Measurements from ENCODE around the gene PLXNB1. TPM values are rescaled to one million over a fixed set of nuclear protein-coding genes. Genes with fewer than 3 reads are reported as not detected.

The PLXNB1 gene
- total and polyA plus RNA-seq, 2 experiments from 2014 or later, result 49.0 to 144 TPM

- no peaks in the 10 kb centered on the region for H3K9me3 Mint-ChIP-seq
- DNase-seq (ENCODE audit: low spot score), result no peak
- peak overlapping the region; percentile 74; the same call in 1 of the 2 replicates for H3K27ac Mint-ChIP-seq
- Histone ChIP-seq H3K27me3 (ENCODE audit: insufficient read depth) (no peaks in the 10 kb centered on the region), H3K27ac (ENCODE audit: low read depth) (no peak overlapping the region), H3F3A (replicated peaks; ENCODE audit: low read depth) (no peaks in the 10 kb centered on the region), H2AFZ (no peak overlapping the region), H4K20me1 (replicated peaks; ENCODE audit: insufficient read depth) (no peaks in the 10 kb centered on the region; the same call in 1 of the 2 replicates), H3K9me2 (ENCODE audit: insufficient read depth) (no peaks in the 10 kb centered on the region), H3K4me1 (ENCODE audit: insufficient read depth) (no peaks in the 10 kb centered on the region), H3K36me3 (ENCODE audit: insufficient read depth) (peaks cover 16% of the 10 kb centered on the region), H3K79me2 (replicated peaks; ENCODE audit: insufficient read depth) (no peaks in the 10 kb centered on the region), H3K4me3 (no peak overlapping the region), H3K4me2 (no peak overlapping the region)
- no peaks in the 10 kb centered on the region for H3K4me1 Mint-ChIP-seq
- H3K4me3 Mint-ChIP-seq, result no peak overlapping the region
- peaks cover 92% of the 10 kb centered on the region for H3K36me3 Mint-ChIP-seq (ENCODE audit: low read depth)
- ATAC-seq, result no peak
- peaks cover 10% of the 10 kb centered on the region for H3K27me3 Mint-ChIP-seq (ENCODE audit: insufficient read depth, low read depth, poor library complexity)
- TF ChIP-seq NANOG (IDR thresholded peaks at IDR 0.05; ENCODE audit: borderline replicate concordance) (no peak), ZNF462 (CRISPR knock-in tag; IDR thresholded peaks at IDR 0.05) (no peak), JUNB (IDR thresholded peaks at IDR 0.05; ENCODE audit: unreplicated experiment) (no peak), POLR2AphosphoS5 (IDR thresholded peaks at IDR 0.05; ENCODE audit: low read depth) (no peak), ZNF114 (CRISPR knock-in tag; IDR thresholded peaks at IDR 0.05) (no peak), ETS1 (IDR thresholded peaks at IDR 0.05) (no peak), STAT1 (IDR thresholded peaks at IDR 0.05; ENCODE audit: unreplicated experiment) (no peak), REST (IDR thresholded peaks at IDR 0.05; ENCODE audit: unreplicated experiment) (no peak), EZH2phosphoT487 (IDR thresholded peaks at IDR 0.05; ENCODE audit: unreplicated experiment) (no peak), CTCF (conservative IDR thresholded peaks at IDR 0.05; ENCODE audit: low read depth in 2 of 2) (no peak), CREB1 (CRISPR knock-in tag; IDR thresholded peaks at IDR 0.05; ENCODE audit: low read depth) (no peak), ZNF331 (CRISPR knock-in tag; IDR thresholded peaks at IDR 0.05; ENCODE audit: low read depth) (no peak), EZH2 (IDR thresholded peaks at IDR 0.05; ENCODE audit: low read depth, unreplicated experiment) (no peak)
These were observed 22.3 kb downstream of the PLXNB1 start for GRCh38 chr3:48407542-48408099.

Data from GM23338 (cell line).